HG03095 (cell line): ENCODE data around the gene CACNB4.

Source experiments
- ATAC-seq: cut with Tn5 transposase; IDR thresholded peaks from one replicate; pipeline ENCODE4 v1.9.1; 2021; ENCODE audit warnings: moderate library complexity; ENCODE audit not compliant: unreplicated experiment

The CACNB4 gene

DNA sequence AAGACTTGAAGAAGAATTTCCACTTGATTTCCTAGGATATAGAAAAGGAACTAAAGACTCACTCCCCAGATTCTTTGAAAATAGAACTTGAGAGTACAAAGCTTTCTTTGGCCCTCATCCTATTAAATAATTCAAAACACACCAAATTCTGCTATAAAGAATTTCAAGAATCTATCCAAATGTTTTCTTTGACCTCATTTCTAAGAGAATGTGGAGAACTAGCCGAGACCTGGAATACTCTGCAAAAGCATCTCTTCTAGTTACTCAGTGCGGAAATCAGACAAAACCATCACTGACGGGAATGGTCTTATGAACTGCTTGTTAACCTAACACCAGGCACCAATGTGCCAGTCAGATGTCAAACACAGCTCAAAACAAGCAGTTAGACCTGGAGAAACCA lies 226.4 kb downstream of the CACNB4 start:
- no peak for ATAC-seq

DNA sequence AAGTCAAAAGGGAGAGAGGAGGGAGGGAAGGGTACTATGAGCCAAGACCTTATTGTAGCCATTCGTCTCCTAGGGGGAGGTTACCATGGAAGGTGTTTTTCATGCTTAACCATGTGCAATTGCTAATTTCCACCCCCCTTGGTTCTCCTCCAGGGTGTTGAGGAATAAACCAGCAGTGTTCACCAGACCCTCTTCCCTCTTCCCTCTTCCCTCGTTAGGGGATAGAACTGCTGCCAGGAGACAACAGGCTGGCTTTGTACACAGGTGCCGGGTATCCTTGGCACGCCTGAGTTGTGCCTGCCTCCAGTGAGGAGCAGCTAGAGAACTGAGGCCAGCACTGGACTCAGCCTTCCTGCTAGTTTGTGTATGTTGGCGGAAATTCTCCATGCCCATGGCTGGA lies 229.6 kb downstream of the CACNB4 start:
- ATAC-seq, result no peak

DNA sequence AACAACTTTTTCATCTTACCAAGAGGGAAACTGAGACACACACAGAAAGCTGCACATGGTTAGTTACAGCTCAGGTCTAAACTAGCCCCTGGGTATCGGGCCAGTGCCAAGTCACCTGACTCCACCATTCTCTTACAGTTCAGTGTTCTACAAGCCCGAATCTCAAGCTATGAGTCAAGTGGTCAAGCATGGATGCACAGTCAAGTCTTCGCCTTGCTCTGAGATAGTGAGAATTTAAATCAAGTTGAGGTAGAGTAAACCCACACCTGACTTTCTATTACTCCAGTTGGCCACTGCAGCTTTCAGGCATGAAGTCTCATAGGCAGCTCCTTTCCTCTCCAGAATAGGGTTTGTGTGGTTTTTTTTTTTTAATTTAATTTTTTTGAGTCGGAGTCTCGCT lies 236.1 kb downstream of the CACNB4 start:
- ATAC-seq, result peak; percentile 99

DNA sequence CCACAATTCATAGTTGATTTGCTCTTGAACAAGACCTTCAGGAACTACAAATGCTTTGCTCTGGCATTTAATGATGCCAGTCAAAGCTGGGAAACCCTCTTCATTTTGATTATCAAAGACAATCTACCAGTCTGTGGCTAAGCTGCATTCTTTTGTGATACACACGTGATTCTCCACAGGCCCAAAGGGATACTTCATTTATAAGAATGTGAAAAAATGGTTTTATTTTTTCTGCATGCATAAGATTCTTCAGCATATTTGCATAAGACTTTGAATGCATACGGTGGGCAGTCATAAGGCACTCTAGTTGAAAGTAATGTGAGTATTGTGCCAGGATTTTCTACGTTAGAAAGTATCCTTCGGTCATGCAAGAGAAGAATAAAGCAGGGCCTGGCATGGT lies 237.7 kb downstream of the CACNB4 start:
- ATAC-seq, result no peak

DNA sequence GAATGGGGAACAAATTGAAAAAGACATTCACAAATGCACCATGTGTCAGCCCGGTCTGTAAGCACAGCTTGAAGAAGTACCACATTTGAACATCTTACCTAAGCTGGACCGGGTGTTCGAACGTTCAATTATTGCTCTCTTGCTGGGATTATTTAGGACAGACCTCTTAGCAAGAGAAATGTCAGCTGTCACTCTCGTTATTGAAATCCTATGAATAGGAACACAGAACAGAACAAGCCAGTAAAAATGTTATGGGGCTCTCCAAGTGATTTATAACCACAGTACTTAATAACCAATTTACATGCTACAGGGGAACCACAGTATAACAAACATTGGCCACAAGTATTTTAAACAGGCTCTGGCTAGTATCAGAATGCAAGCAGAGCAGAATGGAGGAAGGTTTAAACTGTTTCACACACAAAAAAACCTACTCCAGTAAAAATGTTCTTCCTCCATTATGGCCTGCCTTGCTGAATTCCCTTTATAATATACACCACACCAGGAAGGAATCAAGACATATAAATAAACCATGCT lies 238.2 kb downstream of the CACNB4 start:
- no peak for ATAC-seq

DNA sequence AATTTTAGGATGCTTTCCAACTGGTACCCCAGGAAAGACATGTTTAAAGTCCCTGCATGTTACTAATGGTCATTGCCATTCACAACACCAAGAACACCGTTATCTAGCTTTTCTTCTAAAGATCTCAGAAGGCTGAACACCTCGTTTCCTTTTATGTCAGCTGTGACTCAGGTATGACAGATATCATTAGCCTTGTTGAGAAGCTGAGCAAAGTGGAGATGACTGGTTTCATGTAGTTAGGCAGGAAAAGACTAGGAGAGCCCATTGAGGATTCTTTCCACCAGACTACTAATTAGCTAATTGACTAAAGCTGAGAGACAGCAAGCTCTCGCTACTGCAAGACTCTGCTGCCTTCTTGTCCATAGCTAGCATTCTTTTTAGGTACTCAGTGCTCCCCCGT lies 238.6 kb downstream of the CACNB4 start:
- no peak for ATAC-seq

DNA sequence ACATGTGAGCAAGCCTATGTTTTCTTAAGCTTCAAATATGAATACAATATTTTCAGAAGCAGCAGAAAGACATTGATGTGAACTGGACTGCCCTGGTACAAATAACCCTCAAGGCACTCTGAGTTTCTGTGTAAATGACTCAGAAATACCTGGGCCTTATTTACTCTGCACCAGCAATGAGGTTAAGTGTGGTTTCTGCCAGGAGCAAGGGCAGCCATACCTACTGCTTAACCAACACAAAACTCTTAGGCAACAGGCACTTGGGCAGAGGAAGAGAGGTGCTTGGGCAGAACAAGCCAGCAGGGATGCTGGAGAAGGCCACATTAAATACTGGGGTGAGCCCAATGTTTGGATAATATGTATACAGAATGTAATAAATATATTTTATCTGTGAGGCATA lies 241.2 kb downstream of the CACNB4 start:
- ATAC-seq, result no peak

DNA sequence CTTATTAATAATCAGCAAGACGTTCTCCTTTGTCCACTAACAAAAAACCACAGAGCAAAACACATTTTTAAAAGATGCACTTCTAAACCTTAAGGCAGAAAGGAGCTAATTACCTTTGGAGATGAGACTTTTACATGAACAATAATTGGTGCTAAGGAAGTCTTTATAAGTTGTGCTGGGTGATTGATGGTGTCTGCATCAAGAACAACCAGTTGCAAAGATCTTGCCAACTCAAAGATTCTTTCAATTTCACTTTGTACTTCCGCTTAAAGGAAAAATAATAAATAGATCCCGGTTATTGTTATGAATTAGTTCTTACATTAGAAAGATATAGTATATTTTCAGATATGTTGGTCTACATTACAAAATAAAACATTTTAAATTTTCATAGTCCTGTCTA lies 243.7 kb downstream of the CACNB4 start:
- ATAC-seq, result no peak

DNA sequence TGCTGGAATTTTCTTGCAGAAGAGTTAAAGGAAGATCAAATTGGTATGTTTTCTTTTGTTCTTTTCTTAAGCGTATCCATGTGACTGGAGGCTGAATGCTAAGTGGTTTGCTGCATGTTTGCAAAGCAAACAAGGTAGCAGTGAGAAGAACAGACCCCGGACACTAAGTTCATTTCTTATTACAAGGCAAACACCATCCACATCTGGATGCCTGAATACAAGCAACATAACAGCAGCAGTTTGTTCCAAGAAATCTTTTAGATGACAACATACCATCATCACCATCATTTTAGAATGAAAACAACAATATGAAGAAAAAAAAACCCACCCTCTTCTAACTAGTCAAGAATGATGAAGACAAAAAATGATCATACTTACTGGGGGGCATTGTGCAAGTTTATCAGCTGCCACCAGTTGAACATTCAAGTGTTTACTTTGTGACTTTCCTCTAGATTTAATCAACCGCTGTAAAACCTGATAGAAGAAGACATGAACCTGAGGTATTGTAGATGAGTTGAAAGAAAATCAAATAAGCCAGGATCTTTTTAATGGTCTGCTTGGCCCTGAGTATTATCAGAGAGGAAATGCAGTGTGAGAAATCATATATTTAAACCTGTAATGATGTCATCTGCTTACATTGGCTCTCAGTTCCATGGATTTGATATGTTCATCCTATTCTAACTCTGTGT lies 245.6 kb downstream of the CACNB4 start:
- ATAC-seq, result no peak

DNA sequence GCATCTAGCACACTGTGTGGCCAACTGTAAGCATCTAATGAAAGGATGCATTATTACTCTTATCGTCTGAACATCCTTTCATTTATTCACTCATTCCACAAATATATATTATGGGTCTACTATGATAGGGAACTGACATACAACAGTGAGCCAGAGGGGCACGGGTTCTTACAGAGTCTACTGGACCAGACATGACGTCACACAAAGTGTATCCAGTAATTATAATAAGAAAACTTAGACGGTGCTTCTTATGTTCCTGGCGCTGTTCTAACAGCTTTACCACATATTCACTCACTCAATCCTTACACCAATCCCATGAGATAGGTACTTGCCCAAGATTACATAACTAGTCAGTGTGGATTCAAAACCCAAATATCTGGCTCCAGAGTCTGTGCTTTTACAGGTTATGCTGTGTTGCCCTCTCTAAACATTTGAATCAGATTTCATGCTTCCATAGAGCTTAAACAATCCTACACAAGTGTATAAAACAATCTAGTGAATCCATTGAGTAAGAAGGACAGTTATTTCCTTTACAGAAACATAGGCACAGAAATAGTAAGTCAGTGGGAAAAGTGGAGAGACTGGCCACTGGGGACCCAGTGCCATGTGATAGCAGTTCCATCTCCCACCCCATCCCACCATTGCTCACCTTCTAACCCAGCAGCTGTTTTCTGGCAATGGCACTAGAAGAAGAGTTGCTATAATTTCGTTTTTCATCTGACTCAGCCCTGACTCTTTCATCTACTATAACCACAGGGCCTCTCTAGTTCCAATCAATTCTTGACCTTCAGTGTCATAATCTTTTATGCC lies 246.4 kb downstream of the CACNB4 start:
- no peak for ATAC-seq

DNA sequence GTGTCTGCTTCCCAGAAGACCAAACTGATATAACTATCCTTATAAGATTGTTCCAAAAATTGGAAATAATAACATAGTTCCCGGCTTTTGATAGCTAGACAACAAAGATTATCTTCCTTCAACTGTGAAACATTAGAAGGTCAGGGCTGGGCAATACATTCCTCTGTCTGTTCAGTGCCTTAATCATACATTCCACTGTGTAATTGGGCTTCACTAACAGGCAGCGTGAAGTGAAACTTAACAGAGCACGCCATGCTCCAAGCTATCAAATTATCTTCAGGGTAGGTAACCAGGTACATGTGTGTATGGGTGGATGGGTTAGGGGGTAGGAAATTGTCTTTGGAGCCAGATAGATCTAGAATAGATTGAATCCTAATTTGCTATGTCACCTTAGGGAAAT lies 247.1 kb downstream of the CACNB4 start:
- no peak for ATAC-seq

DNA sequence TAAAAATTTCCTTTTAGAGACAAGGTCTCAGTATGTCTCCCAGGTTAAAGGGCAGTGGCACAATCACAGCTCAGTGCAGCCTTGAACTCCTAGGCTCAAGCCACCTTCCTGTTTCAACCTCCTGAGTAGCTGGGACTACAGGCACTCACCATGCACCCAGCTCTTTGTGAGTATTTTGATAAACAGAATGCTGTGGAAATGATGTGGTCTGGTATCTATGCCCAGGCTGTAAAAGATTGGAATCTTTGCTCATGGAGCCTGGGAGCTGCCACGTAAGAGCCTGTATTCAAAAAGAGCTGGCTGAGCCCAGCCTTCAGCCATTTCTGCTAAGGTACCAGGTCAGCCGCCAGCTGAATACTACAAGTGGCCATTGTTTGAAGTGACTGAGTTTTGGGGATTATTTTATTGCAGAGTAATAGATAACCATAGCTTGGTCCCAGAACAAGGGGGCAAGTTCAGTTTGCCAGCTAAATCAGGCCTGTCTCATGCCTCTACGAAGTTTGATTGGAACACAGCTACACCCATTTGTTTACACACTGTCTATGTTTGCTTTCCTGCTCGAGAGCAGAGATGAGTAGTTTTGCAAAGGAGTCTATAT lies 249.3 kb downstream of the CACNB4 start:
- no peak for ATAC-seq

DNA sequence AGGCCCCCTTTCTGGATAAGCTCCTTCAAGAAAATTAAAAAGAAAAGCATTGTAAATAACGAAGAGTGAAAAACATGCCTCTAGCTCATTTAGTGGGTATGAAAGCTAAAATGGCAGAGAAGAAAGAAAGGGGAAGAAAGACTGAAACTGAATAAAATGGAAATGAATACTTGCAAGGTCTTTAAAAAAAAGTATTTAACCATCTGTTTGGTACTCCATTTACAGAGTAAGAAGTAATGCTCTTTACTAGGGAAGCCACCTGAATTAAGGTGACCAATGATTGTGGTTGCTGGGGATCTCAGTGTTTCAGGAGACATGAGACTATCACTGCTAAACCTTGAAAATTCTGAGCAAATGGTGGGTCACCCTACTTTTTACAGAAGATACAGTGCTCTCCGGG lies 253.0 kb downstream of the CACNB4 start:
- peak; percentile 65 for ATAC-seq

DNA sequence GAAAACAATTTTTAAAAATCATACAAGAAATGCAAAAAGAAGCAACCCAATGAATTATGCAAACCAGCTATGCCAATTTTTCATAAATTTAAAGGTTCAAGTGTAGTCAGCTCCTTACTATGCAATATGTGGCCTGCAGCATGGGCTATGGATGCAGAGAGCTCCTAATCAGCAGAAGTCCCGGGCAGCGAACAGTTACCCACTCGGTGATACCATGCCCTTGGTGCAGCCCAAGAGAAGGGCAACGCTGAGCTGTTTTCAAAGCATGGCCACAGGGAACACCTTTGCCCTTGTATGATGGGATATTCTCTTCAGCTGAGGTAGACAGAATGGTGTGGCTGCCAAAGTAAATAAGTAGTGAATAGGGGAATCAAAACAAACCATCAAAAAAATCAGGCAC lies 253.4 kb downstream of the CACNB4 start:
- no peak for ATAC-seq

DNA sequence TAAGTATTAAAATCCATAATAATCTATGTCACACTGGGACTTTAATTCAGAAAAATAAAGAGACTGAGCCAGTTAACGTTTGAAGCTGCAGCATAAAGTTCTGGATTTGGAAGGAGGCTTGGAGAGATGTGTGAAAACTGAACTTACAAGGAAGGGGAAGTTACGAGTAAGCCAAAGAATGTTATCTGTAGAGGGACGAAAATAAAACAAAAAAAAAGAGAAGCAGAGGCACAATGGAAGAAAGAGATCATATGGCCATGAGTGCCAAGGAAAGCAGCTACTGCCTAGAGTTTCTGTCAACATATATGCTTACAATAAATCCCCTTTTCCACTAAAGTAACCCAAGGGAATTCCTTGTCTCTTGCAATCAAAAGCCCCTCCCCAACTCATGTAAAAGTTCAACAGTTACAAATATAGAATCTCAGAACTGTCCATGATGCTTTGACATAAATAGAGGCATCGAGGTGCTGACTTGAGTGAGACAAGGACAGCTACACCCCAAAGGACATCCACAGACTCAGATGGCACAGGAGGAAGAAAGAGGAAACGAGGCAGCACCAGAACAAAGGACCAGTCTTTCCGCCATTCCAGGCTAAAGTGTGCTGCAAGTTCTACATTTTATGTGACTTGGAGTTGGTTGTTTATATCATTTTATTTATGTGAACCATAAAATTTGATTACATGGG lies 254.5 kb downstream of the CACNB4 start:
- no peak for ATAC-seq

DNA sequence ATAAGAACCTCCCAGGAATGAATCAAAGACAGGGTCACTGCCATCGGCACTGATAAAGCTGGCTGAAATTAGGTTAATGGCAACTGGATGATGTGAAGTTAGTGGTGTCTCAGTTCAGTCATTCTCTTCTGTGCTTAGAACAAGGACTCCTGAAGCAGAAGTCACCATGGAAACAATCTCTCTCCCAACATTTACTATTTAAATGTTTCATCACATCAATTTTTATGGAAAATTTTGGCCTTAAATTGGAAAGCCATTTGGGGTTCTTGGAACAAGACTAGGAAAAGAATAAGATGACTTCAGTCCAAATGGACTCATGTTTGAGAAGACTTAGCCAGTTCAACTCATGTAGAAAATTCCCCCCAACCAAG lies 255.2 kb downstream of the CACNB4 start:
- ATAC-seq, result no peak

DNA sequence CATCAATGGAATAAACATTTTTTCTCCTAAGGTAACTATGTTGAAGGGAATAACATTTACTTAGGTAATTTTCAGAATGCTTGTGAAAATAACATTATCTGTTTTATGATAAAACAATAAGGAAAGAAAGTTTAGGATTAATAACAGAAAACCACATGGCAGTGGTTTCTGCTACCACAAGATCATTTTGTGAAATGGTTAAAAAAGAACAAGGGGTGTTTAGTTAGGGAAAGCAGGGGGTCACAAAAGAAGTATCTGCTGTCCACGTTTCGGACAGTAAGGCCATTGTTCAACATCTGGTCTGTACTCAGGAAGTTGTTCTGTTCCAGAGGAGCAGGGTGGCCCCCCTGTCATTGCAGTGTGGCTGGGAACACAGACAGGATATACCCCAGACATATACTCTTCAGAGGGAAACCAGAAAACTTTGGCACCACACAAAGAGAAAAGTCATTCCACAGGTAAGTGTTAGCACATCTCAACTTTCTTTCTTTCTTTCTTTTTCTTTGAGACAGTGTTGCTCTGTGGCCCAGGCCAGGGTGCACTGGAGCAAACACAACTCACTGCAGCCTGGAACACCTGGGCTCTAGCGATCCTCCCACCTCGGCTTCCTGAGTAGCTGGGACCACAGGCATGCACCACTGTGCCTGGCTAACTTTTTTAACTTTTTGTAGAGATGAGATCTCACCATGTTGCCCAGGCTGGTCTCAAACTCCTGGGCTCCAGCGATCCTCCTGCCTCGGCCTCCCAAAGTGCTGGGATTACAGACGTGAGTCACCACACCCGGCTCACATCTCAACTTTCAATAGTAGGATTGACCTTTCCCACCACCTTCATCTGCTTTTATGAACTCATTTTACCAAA lies 255.8 kb downstream of the CACNB4 start:
- ATAC-seq, result peak; percentile 23

DNA sequence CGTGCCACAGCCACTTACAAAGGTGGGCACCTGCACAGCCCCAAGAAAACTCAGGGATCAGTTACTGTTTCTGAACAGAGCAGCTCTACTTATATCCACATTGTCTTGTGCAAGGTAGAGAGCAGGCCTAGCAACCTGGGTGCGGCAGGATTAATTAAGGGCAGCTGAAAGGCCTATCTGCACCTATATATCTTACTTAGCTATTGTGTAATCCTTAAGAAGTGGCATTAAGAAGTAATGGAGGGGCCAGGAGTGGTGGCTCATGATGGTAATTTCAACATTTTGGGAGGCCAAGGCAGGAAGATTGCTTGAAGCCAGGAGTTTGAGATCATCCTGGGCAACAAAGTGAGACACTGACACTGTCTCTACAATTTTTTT lies 257.8 kb downstream of the CACNB4 start:
- no peak for ATAC-seq

DNA sequence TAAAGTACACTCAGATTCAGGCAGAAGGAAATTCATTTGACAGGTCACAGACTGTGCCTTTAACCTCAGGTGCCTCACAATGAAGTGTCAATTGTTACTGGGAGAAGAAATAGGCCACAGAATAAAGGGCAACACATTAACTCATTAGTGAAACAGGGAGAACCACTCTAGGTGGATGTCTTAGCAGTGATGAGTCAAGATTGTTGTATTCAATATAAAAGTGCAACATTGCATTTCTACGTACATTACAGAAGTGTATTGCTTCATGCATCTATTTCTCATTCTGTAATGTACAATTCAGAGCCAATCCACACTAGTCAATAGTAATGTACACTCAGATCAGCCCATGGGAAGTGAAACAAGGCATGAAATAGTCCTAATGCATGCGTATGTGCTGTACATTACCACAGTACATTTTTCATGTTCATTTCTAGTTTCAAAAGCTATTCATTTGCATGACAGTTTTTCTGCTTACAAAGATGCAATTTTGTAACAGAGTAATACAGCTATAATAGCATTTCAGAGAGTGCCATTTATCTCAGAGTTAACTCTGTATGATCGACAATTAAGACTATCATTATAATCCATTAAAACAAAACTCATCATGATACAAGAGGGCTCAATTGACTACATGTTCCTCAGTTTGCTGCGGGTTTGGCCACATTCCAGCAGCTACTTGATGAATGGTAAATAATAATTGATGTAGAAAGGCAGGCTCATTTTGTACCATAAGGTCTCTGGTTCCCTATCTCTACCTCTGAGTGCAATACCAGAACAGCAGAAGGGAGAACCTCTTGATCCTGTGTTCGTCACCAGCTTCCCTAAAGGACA lies 258.4 kb downstream of the CACNB4 start:
- peak; percentile 97 for ATAC-seq

DNA sequence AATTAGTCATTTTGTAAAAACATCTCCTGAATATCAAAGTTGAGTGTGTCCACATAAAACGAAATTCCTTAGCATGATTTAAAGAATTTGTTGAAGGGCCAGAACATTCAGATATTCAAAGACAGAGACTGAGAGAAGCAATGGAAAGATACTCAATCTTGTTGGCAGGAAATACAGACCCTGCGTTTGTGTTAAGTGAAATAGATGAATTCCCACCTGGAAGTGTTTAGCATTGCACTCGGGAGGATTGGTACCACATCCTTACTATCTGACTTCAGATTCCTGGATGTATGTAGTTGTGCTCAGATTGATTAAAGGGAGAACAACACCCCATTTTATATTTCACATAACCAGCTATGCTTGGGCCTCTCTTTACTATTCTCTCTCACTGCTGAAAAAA lies 260.9 kb downstream of the CACNB4 start:
- no peak for ATAC-seq
